HG02981 (cell line): Measurements from ENCODE around the gene COPE.
"Not testable (repeated sequence)": the region's sequence is repeated elsewhere in the genome, so short reads cannot be mapped to it uniquely, and the experiment has no call there.

Experiments used
- ATAC-seq: cut with Tn5 transposase; IDR thresholded peaks from one replicate; pipeline ENCODE4 v1.9.1; 2021; ENCODE audit warnings: mild to moderate bottlenecking, moderate library complexity; ENCODE audit not compliant: unreplicated experiment

Gene COPE

DNA sequence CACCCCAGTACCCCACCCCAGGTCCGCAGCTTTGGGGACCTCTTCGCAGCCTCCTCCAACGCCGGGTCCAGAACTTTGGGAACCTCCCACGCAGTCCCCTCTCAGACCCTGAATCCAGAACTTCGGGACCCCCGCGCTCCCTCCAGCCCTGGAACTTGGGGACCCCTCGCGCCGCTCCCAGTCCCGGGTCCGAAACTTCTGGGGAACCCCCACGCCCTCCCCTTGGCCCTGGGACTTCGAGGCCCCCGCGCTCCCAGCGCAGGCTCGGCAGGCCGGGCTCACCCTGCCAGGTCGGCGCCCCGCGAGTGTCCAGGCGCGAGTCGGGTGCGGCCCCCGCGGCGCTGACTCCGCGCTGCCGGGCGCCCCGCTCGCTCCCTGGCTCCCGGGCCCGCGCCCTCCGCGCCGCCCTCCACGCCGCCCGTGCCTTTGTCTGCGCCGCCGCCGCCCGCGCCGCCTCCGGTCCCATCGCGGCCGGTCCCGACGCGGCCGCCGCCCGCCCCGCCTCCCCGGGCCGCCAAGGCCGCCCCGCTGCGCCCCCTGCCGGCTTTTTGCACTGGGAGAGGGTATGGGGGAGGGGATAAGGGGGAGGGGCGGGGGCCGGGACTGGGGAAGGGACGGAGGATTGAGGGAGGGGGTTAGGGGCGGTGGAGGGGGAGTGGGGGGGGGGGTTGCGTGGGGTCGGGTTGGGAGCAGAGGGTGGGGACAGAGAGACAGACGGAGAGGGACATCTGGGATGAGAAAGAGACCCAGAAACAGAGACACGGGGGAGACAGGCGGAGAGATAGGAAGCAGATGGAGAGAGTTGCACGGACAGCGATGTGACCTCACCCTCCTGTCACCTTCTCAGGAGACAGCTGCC, 21.8 kb upstream of the COPE start, which contains the start of gene HOMER3:
Gene HOMER3, minus strand, starts transcription at position 449 of the 859 bp plus-strand sequence. CDS start 2,235 bp downstream, outside the sequence.
- no peak for ATAC-seq

DNA sequence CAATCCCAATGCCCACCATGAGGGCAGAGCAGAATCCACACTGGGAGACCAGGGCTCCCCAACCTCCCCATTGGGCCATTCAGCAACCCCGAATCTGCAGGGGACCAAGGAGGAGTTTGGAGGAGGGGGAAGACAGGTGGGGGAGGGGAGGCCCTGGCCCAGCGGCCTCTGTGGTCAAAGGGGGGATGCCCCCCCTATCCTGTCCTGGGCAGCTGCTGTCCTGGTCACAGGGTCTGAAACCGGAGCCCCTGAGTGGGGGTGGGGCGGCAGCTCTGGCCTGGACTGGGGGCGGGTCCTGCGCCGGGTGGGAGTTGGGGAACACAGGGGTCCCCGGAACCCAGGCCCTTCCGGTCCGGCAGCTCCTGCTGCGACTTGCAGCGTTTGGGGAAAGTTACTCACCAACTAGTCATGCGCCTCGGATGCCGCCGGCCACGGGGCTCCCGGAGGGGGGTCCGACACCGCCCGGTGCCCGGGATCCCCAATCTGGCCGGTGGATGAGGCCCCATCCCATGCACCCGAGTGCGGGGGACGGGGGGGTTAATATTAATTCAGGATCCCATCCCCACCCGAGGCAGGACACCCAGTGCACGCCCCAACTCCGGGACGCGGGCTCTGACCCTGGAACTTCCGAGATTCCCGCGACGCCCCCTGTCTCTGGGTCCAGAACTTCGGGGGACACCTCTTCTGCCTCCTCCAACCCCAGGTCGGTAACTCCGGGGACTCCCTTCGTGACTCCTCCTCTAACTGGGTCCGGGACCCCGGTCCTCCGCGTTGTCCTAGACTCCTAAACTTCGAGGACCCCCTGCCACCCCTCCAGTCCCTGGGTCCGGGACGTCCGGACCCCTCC, 21.0 kb upstream of the COPE start:
- no peak for ATAC-seq

DNA sequence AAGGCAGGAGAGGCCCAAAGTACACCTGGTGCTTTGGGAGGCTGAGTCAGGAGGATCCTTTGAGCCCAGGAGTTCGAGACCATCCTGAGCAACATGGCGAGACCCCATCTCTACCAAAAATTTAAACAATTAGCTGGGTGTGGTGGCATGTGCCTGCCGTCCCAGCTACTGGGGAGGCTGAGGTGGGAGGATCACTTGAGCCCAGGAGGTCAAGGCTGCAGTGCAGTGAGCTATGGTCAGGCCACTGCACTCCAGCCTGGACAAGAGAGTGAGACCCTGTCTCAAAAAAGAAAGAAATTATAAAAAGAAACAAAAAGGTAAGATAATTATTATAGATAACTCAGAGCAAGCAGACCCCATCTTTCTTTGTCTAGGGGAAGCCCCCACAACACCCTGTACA, 20.0 kb upstream of the COPE start:
- ATAC-seq: no peak

- no peak for ATAC-seq
These were observed 14.1 kb upstream of the COPE start for GRCh38 chr19:18933297-18933696.

DNA sequence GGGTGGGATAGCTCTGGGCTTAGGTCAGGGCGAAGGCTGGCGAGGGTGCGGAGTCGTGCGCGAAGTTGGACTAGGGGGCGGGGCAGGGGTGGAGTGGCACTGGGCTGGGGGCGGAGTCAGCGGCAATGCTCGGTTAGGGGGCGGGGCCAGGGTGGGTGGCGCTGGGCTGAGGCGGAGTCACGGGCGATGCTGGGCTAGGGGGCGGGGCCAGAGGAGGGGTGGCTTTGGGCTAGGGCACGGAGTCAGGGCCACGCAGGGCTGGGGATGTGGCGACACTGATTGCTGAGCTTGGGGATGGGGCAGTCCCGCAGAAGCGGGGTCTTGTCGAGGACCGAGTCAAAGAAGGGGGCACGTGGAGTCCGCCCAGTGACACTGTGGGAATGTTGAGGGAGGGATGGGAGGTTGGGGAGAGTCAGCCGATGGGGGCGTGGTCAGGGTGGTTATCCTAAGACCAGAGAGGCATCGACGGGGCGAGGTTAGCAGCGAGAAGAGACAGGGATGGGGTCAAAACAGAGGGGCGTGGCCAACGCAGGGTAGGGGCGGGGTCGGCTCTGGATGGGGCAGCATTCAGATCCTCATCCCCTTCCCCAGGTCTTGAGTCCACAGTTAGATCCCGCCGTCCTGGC, 13.1 kb upstream of the COPE start:
- ATAC-seq: no peak

DNA sequence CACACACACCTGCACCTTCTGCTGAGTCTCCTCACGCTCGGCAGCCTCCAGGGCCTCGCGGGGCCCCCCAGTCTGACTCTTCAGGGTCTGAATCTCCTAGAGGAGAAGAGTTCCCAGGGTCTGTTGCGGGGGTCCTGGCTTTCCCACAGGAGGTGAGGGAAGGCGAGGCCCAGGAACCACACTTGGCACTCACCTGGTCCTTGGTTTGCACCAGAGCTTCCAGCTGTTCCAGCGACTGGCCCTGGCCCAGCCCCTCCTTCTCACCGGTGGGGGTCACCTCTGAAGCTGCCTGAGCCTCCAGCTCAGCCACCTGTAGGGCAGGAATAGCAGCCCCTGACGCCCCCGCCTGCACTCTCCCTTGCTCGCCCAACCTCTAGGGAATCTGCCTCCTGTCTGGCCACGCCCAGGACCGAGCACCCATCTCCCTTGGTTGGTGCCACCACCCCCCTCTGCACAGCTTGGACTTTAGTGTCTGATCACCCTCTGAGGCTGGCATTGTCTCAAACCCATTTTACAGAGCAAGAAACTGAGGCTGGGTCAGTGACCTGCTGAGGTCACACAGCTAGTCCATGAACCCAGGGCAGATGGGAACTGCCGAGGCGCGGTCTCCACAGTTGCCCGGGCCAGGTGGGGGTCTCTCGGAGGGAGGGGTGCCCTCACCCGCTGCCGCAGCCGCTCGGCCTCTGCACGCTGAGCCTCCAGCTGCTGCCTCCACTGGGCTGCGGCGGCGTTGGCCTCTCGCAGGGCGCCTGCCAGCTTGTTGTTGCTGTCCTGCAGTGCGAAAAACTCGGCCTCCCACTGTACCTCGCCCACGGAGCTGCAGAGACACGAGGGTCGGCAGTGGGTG, 12.4 kb upstream of the COPE start:
- no peak for ATAC-seq

DNA sequence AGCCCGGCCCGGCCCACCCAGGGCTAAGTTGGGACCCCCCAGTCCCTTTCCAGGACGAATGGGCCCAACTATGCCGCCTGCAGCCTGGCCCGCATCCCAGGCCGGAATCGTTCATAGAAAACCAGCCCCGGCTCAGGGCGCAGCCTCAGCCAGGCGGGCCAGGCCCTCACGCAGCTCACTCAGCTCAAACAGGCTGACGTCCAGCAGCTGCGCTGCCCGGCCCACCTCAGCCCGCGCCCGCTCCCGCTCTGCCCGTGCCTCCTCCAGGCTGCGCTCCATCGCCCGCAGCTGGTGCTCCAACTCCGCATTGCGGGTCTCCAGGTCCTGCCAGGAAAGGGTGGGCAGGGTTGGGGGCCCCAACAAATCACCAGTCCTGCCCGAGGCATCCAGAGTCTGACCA, 10.1 kb upstream of the COPE start:
- no peak for ATAC-seq

DNA sequence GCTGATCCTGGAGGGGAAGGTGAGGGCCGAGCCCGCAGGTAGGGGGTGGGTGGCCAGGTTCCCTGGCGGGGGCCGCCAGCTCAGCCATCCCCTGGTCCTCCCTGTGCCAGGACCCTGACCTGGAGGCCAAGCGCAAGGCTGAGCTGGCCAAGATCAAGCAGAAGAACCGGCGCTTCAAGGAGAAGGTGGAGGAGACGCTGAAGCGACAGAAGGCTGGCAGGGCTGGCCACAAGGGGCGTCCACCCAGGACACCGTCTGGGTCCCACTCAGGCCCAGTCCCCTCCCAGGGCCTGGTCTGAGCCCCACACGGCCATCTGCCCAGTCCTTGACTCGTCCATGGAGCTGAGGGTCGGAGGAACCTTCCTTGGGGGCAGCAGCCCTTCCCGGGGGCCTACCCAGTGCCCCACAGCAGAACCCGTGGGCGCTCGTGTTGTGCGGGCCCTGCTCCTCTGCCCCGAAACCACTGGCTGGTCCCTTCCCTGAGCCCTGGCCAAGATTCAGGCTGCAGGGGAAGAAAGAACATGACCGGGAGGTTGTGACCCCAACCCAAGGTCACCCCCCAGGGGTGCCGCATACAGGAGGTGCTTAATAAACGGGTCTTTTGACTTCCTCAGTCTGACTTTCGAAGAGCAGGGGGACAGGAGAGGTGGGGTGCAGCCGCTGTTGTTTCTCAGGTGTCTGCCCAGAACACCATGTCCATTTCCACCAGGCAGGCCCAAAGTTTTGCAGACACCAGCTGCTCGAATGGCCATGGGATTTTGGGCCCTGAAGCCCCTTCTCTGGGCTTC, 9.0 kb upstream of the COPE start:
- no peak for ATAC-seq

DNA sequence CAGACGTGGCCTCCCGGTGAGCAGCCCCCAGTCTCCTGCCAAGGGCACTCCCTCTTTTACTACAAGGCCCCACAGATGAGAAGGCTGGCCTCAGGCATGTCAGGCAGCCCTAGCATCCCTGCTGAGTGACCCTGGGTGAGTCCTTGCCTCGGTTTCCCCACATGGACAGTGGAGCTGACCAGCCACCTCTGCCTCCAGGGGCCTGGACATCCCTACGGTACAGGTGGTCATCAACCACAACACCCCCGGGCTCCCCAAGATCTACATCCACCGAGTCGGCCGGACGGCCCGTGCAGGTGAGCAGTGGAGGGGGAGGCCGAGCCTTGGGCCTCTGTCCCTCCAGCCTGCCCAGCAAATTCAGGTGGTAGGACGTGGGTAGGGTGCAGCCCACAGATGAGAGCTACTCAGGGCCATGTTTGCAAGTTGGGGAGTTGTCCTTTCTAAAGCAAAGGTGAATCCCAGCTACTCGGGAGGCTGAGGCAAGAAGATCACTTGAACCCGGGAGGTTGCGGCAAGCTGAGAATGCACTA, 5.6 kb upstream of the COPE start:
- no peak for ATAC-seq

DNA sequence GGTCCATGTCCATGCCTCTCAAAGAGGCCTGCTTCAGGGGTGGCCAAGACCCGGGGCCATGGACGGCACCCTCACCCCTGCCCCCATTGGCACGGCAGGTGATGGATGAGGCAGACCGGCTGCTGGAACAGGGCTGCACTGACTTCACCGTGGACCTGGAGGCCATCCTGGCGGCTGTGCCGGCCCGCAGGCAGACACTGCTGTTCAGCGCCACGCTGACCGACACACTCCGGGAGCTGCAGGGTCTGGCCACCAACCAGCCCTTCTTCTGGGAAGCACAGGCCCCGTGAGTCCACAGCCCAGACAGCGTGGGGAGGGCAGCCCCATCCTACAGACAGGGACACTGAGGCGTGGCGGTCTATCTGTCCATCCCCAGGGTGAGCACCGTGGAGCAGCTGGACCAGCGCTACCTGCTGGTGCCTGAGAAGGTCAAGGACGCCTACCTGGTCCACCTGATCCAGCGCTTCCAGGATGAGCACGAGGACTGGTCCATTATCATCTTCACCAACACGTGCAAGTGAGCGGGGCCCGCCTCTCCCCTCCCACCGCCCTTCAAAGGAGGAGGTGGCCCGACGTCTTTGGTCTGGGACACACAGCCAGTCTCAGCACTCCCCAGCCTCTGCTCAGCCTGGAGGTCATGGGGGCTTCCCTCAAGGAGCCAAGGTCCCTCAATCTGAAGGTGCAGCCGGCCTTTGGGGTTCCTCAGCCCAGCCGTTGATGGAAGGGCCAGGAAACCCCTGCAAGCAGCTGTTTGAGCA, 3.2 kb upstream of the COPE start:
- ATAC-seq: no peak

- ATAC-seq: no peak
These were observed 2.4 kb upstream of the COPE start for GRCh38 chr19:18921593-18921992.

- ATAC-seq: no peak
These were observed 1.2 kb upstream of the COPE start for GRCh38 chr19:18920400-18920799.

- ATAC-seq: no peak
These were observed 670 bp upstream of the COPE start for GRCh38 chr19:18919900-18920214.

DNA sequence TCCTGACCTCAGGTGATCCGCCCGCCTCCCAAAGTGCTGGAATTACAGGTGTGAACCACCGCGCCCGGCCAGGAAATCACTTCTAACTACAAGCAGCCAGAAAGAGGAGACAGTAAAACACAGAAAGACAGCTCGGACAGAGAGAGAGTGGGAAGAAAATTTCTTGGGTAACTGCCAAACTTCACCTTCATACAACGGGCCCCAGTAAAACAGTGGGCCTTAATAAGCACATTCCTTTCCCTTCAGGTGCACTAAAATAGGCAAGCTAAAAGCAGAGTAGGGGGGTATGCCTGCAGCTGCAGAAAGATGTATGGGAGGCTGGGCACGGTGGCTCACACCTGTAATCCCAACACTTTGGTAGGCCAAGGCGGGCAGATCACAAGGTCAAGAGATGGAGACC, 1.6 kb downstream of the COPE start:
- not testable (repeated sequence) for ATAC-seq

- no peak for ATAC-seq
These were observed 3.5 kb downstream of the COPE start for GRCh38 chr19:18915639-18916038.

DNA sequence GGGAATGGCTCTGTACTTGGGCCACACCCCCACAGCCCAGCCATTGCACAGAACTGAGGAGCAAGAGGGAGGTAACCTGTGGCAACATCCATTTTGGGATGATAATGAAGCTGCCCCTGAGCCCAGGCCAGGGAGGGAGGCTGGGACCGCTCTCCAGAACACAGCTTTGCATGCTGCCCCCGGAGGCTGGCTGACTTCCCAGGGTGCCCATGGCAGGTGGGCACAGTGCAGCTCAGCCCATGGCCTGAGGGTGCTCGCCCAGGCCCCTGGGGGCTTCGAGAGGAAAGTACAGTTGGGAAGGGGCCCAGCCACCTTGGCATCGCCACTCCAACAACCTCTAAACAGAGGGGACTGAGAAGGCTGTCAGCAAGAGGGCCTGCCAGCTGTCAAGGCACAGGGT, 5.7 kb downstream of the COPE start:
- ATAC-seq: no peak

DNA sequence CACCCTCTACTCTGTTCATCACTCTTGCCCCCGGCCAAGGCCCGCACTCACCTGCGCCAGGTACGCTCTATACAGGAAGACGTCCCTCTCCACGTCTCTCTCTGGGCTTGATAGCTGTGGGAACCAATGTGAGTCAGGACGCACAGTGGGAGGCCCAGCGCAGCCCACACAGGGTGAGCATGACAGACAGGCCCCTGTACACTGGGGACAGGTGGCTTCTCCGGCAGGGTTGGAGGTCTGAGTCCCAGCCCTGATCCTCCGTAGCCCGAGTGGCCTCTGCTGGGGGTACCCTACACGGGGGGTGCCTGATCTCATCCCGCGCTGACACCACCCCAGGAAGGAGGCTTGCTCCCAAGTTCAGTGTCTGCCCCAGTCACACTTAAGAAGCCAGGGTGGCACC, 6.3 kb downstream of the COPE start:
- no peak for ATAC-seq

GRCh38 chr19:18910801-18911436, 8.3 kb downstream of the COPE start:
- ATAC-seq: no peak

GRCh38 chr19:18910010-18910409, 9.2 kb downstream of the COPE start:
- no peak for ATAC-seq
